ENCODE data around the gene TMED4.

Gene TMED4

GRCh38 chr7:44581879-44582603 lies at the start of gene TMED4:
Gene TMED4, minus strand, starts transcription at chr7:44582231. Its CDS starts 25 bp downstream, at chr7:44582206.
- peak; percentile 95 to 96 for DNase-seq (ENCODE audit: low read depth in 2 of 2)

GRCh38 chr7:44631458-44632115 lies 49.6 kb upstream of the TMED4 start:
- DNase-seq (ENCODE audit: low read depth in 2 of 2) = no peak

- no peak for DNase-seq (ENCODE audit: low read depth in 2 of 2)
Observed at GRCh38 chr7:44630792-44631457, 48.9 kb upstream of the TMED4 start.

- no peak for DNase-seq (ENCODE audit: low read depth in 2 of 2)
Observed at GRCh38 chr7:44629829-44630522, 47.9 kb upstream of the TMED4 start.

- no peak for DNase-seq (ENCODE audit: low read depth in 2 of 2)
Observed at GRCh38 chr7:44626620-44627019, 44.6 kb upstream of the TMED4 start.

- DNase-seq (ENCODE audit: low read depth in 2 of 2) = no peak
Observed at GRCh38 chr7:44625526-44626471, 43.8 kb upstream of the TMED4 start.

GRCh38 chr7:44624318-44624717 lies 42.3 kb upstream of the TMED4 start:
- DNase-seq (ENCODE audit: low read depth in 2 of 2) = no peak

- no peak for DNase-seq (ENCODE audit: low read depth in 2 of 2)
Observed at GRCh38 chr7:44622342-44623151, 40.5 kb upstream of the TMED4 start.

GRCh38 chr7:44621750-44622103 lies 39.7 kb upstream of the TMED4 start:
- DNase-seq (ENCODE audit: low read depth in 2 of 2) = no peak

- DNase-seq (ENCODE audit: low read depth in 2 of 2) = no peak
Observed at GRCh38 chr7:44621034-44621749, 39.2 kb upstream of the TMED4 start.

- DNase-seq (ENCODE audit: low read depth in 2 of 2) = no peak
Observed at GRCh38 chr7:44618753-44619152, 36.7 kb upstream of the TMED4 start.

GRCh38 chr7:44618045-44618444 lies 36.0 kb upstream of the TMED4 start:
- DNase-seq (ENCODE audit: low read depth in 2 of 2) = no peak

GRCh38 chr7:44617225-44617890 lies 35.3 kb upstream of the TMED4 start:
- DNase-seq (ENCODE audit: low read depth in 2 of 2) = no peak

- no peak for DNase-seq (ENCODE audit: low read depth in 2 of 2)
Observed at GRCh38 chr7:44616545-44616944, 34.5 kb upstream of the TMED4 start.

- DNase-seq (ENCODE audit: low read depth in 2 of 2) = no peak
Observed at GRCh38 chr7:44615793-44616192, 33.8 kb upstream of the TMED4 start.

GRCh38 chr7:44615149-44615611 lies 33.1 kb upstream of the TMED4 start:
- no peak for DNase-seq (ENCODE audit: low read depth in 2 of 2)

GRCh38 chr7:44609829-44610228 lies 27.8 kb upstream of the TMED4 start:
- DNase-seq (ENCODE audit: low read depth in 2 of 2) = no peak

GRCh38 chr7:44608916-44609648 lies 27.1 kb upstream of the TMED4 start:
- DNase-seq (ENCODE audit: low read depth in 2 of 2) = peak; percentile 75 to 80
